GM12865 (cell line): Measurements from ENCODE around the gene MPZL1.
A peak's percentile ranks its signal among the peaks of the same experiment; 100 is the strongest.

Experiments
- DNase-seq: peaks from one replicate; pipeline ENCODE4 v3.0.0; 2010; ENCODE audit warnings: low read depth
- H3K4me3 ChIP-seq: 2 replicates; pipeline ENCODE4 v1.5.1; 2011; ENCODE audit warnings: mild to moderate bottlenecking, low read depth, low read length, control low read depth
- CTCF ChIP-seq: IDR thresholded peaks from 2 replicates; pipeline ENCODE4 v1.5.1; 2011; ENCODE audit warnings: low read length, control low read depth, low read depth, inconsistent platforms; ENCODE audit not compliant: insufficient read depth; ENCODE audit errors: missing control alignments

MPZL1 gene

DNA sequence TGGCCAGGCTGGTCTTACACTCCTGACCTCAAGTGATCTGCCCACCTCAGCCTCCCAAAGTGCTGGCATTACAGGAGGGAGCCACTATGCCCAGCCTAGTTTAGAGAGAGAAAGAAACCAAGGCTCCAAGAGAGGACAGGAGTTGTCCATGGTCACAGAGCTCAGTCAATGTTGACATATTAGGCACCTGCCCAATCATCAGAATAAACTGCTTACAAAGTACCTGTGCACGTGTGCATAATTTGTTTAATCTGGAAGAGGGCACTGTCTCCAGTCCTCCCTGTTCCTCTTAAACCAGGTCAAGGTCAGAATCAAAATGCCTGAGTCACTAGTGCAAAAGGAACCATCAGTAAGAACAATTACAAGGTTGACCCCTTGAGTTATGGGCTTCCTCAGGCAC is 20.3 kb upstream of the MPZL1 start:
- DNase-seq, result no peak
- no peak for TF ChIP-seq CTCF
- no peak overlapping the region for H3K4me3 ChIP-seq

DNA sequence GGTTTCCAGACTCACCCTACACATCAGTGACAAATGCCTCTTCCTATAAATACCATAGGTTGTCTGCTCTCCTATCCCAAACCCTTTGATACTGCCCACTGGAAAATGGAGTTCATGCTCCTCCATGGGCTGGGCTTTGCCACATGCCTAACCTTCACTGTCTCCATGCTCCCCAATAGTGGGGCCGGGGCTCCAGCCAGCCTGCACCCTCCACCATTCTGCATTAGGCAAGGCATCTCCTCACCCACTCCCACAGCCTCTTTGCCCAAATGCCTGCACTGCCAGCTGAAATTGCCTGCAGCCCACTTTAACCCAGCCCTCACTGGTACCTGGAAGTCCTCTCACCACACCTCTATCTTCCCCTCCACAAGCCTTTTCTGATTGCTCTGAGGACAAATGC is 18.2 kb upstream of the MPZL1 start:
- DNase-seq, result no peak
- TF ChIP-seq CTCF, result no peak
- no peak overlapping the region for H3K4me3 ChIP-seq

- no peak overlapping the region for H3K4me3 ChIP-seq
- no peak for TF ChIP-seq CTCF
- DNase-seq, result no peak
Measured at GRCh38 chr1:167704715-167705114, 17.1 kb upstream of the MPZL1 start.

DNA sequence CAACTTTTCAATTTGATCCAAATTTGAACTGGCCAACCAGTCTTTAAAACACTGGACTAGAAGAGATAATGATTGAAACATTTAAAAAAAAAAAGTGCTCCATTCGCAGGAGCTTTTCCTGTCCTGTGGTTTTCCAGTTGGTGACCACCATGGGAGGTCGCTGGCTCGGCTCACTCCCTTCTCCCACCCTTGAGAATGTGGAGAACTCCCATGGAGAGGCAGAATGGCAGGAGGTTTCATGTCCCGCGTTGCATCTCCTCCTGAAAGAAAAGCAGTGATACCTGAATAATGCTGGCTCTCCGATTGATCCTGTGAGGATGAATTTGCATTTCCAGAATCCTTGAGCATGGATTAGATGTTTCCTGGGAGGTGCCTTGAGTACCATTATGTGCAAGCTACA is 16.5 kb upstream of the MPZL1 start:
- no peak for TF ChIP-seq CTCF
- DNase-seq, result no peak
- no peak overlapping the region for H3K4me3 ChIP-seq

- no peak for TF ChIP-seq CTCF
- H3K4me3 ChIP-seq, result no peak overlapping the region
- DNase-seq, result no peak
Measured at GRCh38 chr1:167706363-167706762, 15.4 kb upstream of the MPZL1 start.

DNA sequence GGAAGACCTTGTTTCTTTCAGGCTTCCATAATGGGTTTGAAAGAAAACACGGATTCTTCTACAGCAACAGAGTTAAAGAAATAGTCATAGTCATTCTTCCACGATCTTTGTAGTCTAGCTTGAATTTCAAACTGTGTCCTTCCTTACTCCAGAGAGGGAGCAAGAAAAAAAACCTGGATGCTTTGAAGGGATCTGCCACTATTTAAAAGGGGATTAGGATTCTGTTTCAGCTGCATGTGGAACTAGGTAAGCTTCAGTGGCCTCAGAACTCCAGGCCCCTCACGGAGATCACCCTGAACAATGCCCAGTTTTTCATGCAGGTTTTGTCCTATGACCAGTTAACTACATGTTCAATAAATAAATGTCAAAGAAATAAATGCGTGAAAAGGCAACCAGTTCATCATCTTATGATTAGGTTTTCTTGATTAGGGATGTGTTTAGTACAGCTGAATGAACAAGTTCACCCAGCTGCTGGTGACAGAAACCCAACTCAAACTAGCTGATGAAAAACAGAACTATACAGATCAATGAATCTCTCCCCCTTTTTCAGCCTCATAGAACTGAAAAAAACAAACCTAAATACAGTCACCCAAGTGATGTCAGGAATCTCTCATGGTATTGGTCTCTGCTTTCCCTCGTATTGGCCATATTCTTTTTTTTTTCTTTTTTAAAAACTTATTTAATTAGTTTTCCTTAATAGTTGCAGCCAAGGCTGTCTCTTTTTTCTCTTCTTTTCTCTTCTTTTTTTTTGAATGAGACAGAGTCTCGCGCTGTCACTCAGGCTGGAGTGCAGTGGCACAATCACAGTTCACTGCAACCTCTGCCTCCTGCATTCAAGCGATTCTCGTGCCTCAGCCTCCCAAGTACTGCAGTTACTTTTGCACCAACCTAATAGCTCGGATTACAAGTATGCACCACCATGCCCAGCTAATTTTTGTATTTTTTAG is 14.6 kb upstream of the MPZL1 start:
- peak; percentile 61 for DNase-seq
- TF ChIP-seq CTCF, result no peak
- no peak overlapping the region for H3K4me3 ChIP-seq

- no peak for TF ChIP-seq CTCF
- no peak overlapping the region for H3K4me3 ChIP-seq
- peak; percentile 56 for DNase-seq
Measured at GRCh38 chr1:167707942-167708341, 13.8 kb upstream of the MPZL1 start.
